HG02798 (cell line): ENCODE data around the gene ARPP21.

ENCODE experiments used
- ATAC-seq: cut with Tn5 transposase; IDR thresholded peaks from one replicate; pipeline ENCODE4 v1.9.1; 2021; ENCODE audit warnings: mild to moderate bottlenecking; ENCODE audit not compliant: unreplicated experiment, poor library complexity

ARPP21 gene

DNA sequence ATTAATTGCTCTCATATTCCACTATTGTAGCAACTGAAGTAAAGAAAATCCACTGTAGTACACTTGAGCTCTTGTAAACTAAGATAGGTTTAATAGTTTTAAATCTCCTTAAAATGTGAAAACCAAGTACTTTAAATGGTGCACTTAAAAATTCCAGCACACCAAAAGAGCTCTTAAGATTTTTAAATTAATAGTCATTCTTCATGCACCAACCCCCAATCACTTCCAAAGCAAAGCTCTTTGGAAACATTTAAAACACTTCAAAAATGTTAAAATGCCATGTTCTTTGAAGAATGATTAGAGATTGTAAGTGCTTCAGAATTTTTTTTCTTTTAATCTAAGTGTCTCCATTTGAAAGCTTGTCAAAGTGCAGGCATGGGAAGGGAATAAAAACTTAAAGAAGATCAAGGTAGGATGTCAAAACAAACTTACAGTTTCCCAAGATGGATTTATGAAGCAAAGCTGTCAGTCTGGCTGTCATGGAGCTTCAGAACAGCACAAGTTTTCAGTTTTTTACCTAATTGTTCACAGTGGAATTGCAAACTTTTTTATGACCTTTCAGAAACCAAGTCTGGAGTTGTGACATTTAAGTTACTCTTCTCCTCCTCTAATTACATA lies 84.3 kb downstream of the ARPP21 start:
- no peak for ATAC-seq

DNA sequence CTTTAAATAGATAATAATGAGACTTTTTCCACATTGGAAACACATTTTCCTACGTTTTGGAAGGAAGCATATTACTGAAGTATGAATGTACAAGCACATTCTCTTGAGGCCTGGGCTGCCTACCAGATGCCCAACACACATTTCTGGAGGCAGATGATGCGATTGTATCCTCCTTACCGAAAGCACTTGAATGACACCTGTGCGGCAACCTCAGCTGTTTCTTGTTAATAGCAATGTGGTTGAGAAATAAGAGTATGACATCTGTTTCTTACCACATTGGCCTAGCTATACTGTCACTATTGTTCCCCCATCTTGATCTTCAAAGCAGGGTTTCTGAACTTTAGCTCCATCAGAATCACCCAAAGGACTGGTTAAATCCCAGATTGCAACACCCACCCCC lies 84.8 kb downstream of the ARPP21 start:
- ATAC-seq, result no peak

DNA sequence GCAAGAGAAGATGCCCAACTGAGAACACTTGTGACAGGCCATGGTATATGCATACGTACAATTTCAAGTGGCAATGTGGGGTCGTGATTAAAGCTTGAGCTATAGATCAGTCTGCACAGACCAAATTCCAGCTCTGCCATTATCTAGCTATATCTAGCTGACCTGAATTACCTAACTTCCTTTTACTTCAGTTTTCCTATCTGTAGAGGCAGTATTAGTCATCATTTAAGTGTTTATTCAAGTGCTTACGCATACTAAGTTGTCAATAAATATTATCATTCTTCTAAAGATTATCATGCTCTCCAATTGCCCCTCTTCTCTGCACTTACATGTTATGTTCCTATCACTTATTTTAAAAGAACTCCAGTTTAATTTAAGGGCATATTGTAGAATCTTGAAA lies 87.9 kb downstream of the ARPP21 start:
- ATAC-seq, result no peak

DNA sequence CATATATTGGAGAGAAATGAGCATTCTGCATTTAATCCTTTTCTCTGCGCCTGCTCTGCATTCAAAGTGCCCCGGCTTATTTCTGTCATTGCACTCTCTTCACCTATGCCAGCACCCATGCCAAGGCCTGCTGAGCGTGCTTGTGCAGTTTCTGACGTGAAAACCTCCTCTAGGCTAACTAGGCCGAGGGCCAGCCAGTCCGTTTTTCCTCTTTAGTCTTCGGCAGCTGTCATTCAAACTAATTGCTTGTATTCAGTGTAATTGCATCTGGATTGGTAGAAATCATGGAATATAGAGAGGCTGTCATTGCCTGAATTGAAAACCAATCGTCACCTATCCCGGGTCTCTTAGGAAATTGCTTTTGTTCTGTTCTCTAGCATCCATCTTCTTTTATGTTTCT lies 94.0 kb downstream of the ARPP21 start:
- ATAC-seq, result no peak

DNA sequence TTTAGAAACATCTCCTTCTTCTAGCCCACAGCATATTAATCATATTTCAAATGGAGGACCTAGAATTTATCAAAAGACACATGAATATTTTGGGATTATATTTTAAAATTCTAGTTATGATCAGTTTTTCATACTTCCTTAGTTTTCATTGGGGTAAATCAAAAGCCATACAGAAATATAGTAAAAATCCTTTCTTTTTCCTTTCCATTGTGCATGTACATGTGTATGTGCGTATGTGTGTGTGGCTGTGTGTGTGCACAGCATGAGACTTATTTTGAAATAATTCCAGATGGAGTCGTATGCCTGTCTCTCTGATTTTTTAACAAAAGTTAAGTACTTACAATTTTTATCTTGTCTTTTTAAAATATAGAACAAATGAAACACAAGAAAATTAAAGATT lies 94.5 kb downstream of the ARPP21 start:
- ATAC-seq, result no peak

DNA sequence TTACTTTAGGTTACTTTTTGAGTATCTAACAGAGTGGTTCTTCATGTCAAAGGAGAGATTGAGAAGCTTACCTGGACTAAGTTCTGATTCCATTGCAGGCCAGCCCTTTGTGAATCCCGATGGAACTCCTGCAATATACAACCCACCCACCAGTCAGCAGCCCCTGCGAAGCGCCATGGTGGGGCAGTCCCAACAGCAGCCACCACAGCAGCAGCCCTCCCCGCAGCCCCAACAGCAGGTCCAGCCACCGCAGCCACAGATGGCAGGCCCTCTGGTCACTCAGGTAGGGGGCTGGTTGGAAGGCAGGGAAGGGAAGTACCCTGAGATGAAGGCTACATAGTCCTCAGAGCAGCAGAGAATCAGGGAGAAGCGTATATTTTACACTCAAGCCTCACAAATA lies 97.8 kb downstream of the ARPP21 start:
- no peak for ATAC-seq

DNA sequence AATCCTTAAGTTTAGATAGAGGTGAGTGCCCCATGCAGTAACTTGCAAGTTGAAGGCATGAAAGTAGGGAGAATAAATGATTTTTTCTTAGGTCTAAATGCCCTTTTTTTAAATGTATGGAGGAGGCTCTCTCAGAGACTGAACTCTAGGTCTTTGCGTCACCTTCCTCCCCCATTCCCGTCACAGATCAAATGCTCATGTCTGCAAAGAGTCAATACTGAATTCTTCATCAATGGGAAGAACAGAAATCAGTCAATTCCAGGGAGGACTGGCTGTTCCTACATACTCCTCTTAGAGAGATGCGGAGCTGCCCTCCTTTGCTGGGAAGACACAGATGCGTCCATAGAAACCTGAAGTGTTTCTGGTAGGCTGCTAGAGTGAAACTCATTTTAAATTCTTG lies 98.2 kb downstream of the ARPP21 start:
- no peak for ATAC-seq

DNA sequence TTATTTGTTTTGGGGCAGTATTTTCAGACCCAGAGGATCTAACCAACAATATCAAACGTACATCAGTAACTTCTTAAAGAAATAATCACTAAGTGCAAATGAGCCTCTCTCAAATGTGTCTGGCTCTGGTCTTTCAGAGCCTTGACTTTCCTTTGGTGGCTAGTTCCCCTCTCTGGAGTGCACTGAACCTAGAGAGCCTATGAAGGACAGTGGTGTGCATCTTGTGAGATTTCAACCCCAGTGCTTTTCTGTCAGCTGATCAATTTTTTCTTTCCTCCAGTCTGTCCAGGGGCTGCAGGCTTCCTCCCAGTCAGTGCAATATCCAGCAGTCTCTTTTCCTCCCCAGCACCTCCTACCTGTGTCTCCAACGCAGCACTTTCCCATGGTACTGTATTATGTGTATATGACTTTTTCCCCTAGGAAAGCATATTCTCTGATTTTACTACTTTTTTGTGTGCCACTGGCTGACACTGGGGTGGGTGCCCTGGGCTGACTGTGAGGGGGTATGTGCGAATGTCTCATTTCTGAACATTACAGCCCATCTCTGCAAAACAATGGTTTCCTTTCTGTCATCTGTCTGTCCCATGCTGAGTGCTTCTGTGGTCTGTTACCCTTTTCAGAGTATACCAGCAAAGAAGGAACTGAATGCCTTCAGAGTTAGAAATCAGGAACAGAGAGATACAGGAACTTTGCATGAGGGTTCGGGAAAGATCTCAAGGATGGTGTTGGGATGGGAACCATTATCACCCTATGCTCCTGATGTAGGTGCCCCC lies 98.8 kb downstream of the ARPP21 start:
- ATAC-seq, result no peak

DNA sequence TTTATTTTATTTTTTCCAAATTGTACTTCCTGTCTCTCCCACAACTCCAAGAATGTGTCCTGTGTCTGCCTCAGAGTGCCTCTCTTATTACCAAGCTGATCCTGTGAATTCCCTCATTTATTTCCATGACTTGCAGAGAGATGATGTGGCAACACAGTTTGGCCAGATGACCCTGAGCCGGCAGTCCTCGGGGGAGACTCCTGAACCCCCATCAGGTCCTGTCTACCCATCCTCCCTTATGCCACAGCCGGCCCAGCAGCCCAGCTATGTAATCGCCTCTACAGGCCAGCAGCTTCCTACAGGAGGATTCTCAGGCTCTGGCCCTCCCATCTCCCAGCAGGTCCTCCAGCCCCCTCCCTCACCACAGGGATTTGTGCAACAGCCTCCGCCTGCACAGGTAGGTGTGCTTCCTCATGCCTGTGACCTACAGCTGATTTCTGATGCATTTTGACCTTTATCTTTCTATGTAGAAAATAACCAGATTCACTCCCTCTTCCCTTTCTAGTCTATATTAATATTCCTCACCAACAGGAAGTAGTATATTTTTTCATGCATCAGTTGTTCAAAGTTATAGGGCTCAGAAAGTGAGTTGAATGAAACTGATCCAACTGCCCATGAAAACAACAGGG lies 100.0 kb downstream of the ARPP21 start:
- no peak for ATAC-seq

DNA sequence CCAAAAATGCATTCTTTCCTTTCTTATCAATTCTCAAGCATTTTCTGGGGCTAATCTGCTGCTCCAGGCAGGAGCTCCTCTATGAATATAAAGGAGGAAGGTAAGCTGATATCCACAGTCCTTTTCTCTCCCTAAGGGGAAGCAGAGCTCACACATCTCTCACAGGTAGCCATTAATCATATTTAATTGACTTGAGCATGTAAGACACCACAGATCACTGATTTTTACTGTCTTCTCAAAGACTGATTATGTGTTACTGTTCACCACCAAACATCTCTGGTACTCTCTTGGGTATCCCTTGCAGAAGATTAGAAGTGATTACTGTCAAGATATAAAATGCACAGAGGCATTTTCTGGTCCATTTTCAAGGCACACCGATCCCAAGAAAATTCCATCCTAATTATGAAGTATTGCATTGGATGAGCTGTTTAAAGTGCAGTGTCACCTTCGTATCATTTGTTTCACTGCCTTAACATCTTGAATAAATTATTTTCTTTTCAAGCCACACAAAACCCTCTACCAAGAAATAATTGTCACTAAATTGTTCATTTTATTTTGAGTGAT lies 100.7 kb downstream of the ARPP21 start:
- no peak for ATAC-seq

DNA sequence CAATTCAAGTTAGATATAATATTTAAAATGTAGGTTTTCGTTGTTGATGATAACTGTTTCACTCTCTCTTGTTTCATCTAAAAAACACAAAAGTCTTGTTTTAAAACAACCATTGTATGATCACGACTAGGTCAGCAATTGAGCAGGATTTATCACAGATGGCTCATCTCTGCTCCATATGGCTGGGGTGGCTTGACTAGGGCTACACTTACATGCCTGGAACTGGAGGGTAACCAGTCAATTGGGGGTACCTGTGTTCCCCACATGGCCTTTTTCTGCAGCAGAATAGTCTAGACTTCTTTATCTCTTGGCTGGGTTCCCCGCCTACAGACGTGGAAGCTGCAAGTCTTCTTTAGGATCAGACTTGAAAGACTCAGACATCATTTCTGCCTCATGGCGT lies 103.9 kb downstream of the ARPP21 start:
- no peak for ATAC-seq

DNA sequence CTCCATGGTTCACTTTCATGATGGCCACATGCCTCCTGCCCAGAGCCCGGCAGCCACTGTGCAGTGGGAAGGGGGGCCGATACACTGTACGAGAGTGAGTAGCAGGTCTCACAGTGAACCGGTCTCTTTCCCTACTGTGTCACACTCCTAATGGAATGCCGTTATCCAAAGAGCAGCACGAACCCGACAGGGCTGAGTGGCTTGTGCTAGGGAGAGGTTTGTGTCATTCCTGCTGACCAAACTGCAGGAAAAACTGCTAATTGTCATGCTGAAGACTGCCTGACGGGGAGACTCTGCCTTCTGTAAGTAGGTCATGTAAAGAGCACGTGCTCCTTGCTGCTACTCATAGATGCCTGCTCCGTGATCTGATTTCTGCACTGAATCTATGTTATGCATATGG lies 105.1 kb downstream of the ARPP21 start:
- ATAC-seq, result no peak

DNA sequence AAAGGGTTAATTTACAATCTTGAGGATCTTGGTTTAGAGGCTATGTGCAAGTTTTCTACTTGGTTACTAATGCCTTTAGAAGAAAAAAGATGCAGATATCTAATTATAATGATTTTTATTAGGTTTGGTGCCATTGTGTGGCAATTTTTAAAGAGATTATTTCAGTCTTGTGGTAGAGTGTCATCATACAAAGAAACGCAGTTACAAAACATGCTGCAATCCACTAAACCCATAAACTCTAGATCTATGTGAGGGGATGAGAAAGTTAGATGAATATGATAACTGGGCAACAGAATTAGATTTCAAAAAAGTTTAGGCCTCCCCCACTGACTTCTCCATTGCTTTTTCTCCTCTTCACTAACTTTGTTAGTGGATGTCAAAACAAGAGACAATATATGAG lies 106.0 kb downstream of the ARPP21 start:
- ATAC-seq, result no peak

DNA sequence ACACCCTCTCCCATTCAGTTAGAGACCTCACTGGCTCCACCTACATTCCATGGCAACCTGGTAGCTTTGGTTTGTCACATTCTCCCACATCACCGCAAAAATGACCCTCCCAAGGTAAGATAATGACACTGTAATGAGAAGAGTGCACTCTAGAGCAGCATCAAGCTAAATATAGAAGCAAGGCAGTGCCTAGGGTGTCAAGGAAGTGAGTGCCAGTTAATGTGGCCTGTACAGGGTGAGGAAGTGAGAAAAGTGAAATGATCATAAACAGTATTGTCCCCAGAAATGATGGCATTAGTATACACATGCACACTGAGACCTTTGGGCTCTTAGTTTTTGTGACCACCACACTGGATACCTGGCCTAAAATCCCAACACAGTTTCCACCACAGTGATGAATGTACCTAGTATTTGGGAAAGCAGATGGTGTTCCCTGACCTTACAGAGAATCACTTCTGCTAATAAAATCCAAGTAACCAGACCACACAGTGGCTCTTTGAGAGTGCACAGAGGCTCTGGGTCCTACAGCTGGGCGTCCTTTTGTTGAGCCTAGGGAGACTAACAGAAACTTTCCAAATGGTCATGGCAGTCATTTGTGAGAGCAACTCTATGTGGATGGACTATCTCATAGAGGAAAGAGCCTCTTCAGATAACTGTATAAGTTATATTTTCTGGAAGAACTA lies 106.6 kb downstream of the ARPP21 start:
- ATAC-seq, result no peak

DNA sequence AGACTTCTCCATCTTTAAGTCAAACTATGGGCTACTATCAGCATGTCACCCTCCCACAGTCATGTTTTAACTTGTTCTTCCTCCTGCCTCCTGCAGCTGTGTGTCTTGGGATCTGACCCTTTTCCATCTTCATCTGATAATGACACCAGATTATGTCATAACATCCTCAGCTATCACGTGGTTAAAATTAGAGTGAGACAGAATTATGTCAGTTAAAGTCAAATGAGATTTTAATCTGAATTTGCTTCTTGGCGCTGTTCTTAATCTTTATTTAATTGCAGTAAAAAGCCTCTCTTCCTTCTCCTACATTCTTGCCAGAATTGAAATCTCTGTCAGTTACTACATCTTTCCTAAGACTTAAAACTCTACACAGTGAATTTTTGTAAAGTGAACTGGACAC lies 107.2 kb downstream of the ARPP21 start:
- ATAC-seq, result no peak

DNA sequence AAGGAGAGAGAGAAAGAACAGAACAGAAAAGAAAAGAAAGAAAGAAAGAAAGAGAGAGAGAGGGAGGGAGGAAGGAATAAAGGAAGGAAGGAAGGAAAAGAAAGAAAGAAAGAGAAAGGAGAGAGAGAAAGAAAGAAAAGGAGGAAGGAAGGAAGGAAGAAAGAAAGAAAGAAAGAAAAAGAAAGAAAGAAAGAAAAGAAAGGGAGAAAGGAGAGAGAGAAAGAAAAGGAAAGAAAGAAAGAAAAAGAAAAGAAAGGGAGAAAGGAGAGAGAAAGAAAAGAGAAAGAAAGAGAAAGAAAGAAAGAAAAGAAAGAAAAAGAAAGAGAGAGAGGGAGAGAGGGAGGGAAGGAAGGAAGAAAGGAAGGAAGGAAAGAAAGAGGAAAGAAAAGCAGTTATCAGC lies 108.8 kb downstream of the ARPP21 start:
- no peak for ATAC-seq

DNA sequence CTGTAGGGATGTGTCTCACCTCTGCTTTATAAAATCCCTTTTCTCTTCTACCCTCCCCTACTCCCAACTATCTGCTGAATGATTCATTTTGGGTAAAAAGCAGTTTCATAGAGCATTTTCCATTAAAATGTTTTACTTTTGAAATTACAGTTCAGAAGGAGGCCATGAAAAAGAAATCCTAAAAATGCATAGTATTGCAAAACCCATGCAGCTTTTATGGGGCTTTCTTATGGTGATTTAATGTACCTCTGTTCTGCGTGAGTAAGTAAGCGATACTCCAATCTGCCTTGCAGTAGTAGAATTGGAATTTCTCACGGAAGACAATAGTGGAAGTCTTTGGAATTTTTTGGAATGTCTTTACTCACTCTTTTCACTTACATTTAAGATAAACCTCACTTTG lies 111.9 kb downstream of the ARPP21 start:
- ATAC-seq, result no peak

DNA sequence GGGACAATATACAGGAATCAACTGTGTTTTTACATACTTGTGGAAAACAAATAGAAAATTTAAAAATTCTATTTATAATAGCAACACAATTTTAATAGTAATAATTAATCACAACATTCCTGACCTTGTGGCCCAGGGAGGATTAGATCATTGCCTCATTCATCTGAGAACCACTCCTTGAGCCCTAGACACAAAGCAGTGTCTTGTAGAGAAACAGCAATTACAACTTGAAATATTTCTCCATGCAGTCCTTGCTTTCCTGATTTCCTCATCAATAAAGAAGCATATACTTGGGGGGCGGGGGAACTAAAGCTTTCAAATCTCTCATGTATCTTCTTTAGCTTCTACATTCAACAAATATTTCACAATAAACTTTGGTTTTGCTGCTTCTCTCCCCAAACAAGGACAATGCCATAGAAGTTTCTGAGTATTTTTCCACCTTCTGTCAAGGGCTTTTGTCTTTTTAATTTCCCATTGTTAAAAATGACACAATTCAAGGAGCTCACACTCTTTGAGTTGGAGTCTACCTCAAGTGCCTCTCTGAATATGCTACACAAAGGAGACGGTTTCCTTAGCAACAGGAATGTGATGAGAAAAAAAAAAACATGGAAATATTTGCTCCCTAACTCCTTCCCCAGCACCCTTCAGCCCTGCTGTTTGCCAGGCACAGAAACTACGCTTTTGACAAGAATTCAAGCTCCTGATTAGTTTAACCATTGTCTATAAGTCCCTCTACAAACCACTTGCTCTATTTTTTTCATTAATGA lies 118.8 kb downstream of the ARPP21 start:
- ATAC-seq, result no peak

DNA sequence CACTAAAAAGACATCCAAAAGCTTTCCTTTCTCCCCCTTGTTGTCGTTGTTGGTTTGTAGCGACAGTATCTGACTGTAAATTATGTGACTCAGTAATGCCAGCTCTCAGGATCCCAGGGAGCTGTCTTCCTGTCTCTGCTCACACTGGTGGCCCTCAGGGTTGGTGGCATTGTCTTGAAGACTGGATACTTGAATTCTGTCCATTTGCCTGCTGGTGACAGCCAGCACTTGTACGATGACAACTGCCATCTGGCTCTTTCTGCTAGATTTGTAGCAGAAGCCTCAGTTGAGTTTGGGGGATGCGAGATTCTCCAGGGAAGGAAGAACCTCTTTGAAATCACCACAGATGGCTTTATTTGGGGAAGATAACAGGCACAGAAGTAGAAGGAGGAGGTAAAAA lies 120.8 kb downstream of the ARPP21 start:
- no peak for ATAC-seq

DNA sequence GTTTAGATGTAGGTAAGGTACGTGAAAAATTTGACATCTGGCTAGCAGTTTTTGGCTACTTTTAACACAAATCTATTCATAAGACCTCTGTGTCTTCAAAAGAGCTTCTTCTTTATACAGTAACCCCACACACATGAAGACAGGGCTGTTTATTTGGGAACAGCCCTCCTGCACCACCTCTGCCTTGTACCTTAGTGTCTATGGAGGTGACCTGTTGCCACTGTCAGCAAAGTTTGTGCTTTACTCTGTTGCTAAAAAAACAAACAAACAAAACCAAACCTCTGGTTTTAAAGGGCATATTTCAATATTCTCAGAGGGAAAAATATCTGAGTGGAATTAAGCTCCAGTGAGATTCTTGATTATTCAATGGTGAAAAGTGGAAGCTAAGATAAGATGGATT lies 122.0 kb downstream of the ARPP21 start:
- no peak for ATAC-seq
